ENCODE measurements around the gene ACE.

- TF ChIP-seq CTCF (IDR thresholded peaks at IDR 0.05) (no peak), POLR2A (IDR thresholded peaks at IDR 0.05) (no peak)
These were observed 53.1 kb downstream of the ACE start for GRCh38 chr17:63529711-63530556.
